NOMO-1 treated with dmso at 0.1 percent for 144 hours (cell line): Measurements from ENCODE around the gene MAGEB4.
"Not testable (repeated sequence)": the region's sequence is repeated elsewhere in the genome, so short reads cannot be mapped to it uniquely, and the experiment has no call there.

Experiments used
- DNase-seq: peaks from one replicate; lab custom pipeline; 2025; ENCODE audit not compliant: unreplicated experiment; lab: John Stamatoyannopoulos, UW

The MAGEB4 gene

DNA sequence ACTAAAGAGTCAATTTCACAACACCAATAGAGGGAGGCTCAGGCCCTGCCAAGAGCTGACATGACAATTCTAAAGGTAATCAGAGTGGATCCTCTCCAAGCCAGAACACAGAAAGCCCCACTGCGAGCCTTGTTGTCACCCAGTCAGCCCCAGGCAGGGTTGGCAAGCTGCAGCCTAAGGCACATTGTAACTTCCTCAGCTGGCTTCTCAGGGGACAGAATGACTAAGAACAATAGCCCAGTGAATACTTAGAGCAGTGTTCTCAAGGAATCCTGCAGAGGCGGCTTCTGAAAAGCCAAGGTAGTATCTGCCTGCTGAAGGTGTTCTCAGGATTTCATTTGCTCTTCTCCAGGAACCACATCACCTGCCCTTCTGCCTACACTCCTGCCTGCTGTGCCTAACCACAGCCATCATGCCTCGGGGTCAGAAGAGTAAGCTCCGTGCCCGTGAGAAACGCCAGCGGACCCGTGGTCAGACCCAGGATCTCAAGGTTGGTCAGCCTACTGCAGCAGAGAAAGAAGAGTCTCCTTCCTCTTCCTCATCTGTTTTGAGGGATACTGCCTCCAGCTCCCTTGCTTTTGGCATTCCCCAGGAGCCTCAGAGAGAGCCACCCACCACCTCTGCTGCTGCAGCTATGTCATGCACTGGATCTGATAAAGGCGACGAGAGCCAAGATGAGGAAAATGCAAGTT, at the start of gene MAGEB4:
Gene MAGEB4, plus strand, starts transcription at position 277 of the 692 bp plus-strand sequence. Its CDS starts 136 bp downstream, at position 413.
- no peak for DNase-seq

- DNase-seq, result not testable (repeated sequence)
Observed at GRCh38 chrX:30193910-30194309, 47.9 kb upstream of the MAGEB4 start.

DNA sequence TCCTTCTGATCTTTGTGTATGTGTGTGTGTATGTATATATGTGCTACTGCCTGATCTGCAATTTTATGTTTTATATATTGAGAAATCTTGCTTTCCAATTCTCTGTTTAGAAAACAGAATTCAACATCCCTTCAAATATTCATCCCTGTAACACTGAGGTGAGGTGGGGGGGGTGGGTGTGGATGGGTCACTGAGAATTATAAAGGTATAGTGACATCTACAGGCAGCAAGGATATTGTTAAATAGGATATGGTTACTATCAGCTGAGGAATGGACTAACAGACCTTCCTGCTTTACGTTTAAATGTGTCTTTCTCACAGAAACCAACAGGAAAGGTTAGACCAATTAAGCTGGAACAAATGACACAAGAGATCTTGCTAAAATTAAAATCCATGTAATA, 45.5 kb upstream of the MAGEB4 start:
- DNase-seq, result no peak

GRCh38 chrX:30212172-30212571, 29.6 kb upstream of the MAGEB4 start:
- DNase-seq, result no peak

DNA sequence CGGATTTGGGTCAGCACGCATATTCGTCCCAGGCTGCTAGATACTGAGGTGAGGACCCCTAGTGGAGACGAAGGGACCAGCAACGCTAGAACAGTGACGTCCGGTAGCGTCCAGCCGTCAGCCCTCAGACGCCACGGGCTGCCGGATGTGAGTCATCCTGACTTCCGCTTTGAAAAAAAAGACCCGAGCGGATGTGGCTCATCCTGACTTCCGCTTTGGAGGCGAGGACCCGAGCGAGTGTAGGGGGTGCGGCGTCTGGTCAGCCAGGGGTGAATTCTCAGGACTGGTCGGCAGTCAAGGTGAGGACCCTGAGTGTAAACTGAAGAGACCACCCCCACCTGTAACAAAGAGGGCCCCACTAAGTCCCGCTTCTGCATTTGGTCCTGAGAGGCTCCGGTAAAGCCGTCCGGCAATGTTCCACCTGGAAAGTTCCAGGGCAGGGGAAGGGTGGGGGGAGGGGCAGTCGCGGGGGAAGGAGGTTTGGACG, 26.4 kb upstream of the MAGEB4 start, which contains the start of gene MAGEB2:
Gene MAGEB2, plus strand, starts transcription at position 207 of the 487 bp plus-strand sequence. CDS start 3,018 bp downstream, outside the sequence.
- no peak for DNase-seq

DNA sequence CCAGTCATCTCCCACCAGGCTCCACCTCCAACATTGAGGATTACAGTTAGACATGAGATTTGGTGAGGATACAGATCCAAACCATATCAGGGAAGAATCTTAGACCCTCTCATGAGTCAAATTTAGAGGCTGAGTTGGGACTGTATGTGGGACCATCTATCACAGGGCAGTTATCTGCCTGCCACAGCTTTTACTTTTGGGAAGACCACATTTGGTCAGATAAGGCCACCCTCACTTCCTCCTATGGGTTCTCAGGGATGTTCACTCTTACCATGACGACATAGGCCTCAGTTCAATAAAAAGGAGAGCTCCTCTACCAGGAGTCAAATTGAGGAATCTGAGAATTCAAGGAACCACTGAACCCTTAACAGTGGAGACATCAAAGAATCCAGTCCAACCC, 24.3 kb upstream of the MAGEB4 start:
- DNase-seq, result no peak

- DNase-seq, result no peak
Observed at GRCh38 chrX:30219372-30219771, 22.4 kb upstream of the MAGEB4 start.

DNA sequence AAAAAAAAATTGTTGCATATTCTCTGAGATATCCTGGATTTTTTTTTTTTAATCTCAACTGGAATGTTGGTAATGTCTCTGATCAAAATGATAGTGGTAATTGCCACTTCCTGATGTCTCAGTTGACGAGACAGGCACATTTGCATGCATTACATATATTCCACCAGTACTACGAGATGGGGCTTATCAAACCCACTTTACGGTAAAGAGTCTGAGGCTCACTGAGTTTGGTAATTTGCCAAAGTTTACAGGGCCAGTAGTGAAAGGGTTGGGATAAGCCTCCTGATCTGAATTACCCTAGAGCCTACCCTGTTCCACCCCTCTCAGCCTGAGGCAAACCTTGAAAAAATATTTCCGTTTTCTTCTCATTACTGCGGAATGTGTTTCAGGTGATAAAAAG, 21.1 kb upstream of the MAGEB4 start:
- DNase-seq, result no peak

DNA sequence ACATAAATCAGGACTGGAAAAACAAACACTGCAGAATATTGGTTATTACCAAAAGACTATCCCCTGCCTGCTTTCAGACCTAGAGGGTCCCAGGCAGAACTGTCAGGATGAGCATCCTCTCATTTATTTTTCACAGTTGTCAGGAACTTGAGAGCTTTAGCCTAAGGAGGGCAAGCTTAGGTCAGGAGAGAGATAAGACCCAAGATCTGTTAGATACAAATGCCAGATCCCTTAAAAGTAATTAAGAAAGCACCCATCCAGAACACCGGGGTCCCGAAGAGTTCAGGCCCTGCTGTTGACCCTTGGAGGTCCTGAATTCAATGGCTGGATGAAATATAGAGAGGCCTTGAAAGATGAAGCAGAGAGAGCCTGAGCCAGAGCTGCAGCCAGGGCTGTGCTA, 17.3 kb upstream of the MAGEB4 start:
- DNase-seq, result no peak

DNA sequence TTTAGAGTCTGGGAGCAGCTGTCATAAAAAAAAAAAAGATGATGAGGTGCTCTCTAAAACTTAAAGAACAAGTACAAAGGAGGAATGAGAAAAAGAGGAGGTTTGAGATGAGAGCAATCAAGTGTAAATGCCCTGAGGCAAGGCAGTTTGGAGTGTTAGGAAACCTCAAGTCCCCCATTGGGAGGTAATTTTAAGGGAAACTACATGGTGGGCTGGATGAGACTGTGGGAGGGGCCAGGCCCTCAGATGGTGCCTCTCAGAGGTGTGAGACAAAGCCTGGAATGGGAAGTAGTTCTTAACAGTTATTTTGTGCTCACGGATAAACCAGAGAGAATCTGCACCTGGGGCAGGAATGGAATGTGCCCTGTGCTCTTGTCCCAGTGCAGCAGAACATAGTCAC, 13.3 kb upstream of the MAGEB4 start:
- no peak for DNase-seq

- DNase-seq, result no peak
Observed at GRCh38 chrX:30230395-30230794, 11.4 kb upstream of the MAGEB4 start, which contains the start of gene MAGEB3. Gene MAGEB3 (plus strand): TSS chrX:30230657. CDS start chrX:30235925, 5,268 bp downstream.

DNA sequence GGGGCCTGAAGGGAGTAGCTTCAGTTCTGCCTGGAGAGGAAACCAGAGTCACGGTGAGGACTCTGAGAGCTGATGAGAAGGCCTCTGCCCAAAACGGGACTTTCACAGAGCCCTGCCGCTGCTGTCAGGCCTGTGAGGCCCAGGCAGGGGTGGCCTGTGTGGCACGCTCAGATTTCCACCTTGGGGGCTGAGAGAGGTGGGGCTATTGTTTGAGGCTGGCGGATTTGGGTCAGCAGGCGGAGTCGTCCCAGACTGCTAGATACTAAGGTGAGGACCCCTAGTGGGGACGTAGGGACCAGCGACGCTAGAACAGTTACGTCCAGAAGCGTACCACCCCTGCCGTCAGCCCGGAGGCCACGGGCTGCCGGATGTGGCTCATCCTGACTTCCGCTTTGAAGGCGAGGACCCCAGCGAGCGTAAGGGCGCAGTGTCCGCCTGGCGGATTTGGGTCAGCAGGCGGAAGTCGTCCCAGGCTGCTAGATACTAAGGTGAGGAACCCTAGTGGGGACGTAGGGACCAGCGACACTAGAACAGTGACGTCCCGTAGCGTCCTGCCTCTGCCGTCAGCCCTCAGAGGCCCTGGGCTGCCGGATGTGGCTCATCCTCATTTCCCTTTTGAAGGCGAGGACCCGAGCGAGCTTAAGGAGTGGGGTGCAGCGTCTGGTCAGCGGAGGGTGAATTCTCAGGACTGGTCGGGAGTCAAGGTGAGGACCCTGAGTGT, 5.1 kb downstream of the MAGEB4 start, which contains the start of gene MAGEB1:
Gene MAGEB1, plus strand, starts transcription at position 378 of the 721 bp plus-strand sequence. CDS start 3,348 bp downstream, outside the sequence.
- no peak for DNase-seq

GRCh38 chrX:30248854-30249253, 7.1 kb downstream of the MAGEB4 start:
- no peak for DNase-seq

GRCh38 chrX:30253257-30253656, 11.5 kb downstream of the MAGEB4 start:
- no peak for DNase-seq

DNA sequence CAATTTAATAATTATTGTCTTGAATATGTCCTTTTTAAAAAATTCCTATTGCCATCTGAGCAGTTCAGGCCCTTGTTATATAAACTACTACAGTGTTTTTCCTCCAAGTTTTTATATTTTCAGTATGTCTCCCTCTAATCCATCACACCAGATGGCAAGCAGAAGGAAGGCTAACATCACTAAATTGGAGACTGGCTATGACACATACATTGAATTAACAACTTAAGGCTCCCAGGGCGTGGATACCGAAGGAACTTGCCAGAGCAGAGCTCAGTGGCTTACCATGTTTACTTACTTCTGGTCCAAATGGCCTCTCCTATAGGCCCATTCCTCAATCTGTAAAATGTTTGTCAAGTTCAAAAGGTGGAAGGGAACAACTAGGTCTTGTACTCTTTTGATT, 18.1 kb downstream of the MAGEB4 start:
- no peak for DNase-seq

- DNase-seq, result no peak
Observed at GRCh38 chrX:30261012-30261411, 19.2 kb downstream of the MAGEB4 start.

DNA sequence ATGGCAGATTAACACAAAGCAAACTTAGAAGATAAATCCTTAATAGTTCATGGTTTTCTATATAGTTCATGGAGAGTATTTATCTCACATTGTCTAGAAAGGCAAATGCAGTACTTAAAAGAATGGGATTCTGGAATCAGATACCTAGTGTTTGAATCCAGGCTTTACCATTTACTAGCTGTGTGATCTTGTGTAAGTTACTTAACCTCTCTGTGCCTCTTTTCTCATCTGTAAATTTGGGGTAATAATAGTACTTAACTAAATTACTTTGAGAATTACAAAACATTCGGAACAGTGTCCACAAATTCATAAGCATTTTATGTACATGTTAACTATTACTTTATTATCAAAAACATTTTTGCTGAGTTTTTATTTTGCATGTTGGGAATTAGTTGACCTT, 21.0 kb downstream of the MAGEB4 start:
- no peak for DNase-seq

DNA sequence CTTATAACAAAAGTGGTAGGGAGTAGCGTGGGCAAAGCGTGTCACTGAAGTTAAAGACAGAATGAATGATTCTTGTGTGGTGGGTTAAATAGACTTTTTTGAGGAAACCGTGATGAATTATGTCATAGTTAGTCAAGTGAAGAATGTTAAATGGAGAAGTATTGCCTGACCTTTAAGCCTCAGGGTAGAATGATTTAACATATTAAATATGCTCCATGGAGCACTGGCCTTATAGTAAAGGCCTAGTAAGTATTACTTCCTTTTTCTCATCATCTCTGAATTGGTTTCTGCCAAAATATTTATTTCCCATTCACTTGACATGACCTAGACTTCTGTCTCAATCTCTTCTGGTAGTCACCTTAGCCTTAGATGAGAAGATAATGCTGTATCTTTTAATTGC, 28.8 kb downstream of the MAGEB4 start:
- no peak for DNase-seq

GRCh38 chrX:30275498-30275897, 33.7 kb downstream of the MAGEB4 start:
- DNase-seq, result no peak

GRCh38 chrX:30278365-30278764, 36.6 kb downstream of the MAGEB4 start:
- DNase-seq, result no peak

- no peak for DNase-seq
Observed at GRCh38 chrX:30280428-30280827, 38.6 kb downstream of the MAGEB4 start.

DNA sequence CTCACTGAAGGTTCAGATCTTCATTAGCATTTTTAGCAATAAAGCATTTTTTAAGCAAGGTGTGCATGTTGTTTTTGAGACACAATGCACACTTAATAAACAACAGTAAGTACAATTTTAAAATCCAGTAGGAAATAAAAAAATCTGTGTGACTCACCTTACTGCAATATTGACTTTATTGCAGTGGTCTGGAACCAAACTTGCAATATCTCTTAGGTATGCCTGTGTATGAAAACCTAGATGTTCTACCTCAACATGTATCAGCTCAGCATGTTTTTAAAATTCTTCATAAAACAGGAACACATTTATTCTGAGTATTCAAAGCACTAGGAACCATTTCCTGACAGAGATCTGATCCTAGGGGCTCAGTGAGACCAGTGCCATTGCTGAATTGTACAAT, 40.7 kb downstream of the MAGEB4 start:
- no peak for DNase-seq
